CD4-positive, alpha-beta T cell treated with Interleukin-15 for 4 hours (primary cell): ENCODE data around the gene TPRG1L.

Source experiments
- DNase-seq: peaks from one replicate; pipeline ENCODE4 v3.0.0-alpha.2; 2020; ENCODE audit warnings: low spot score

The TPRG1L gene

DNA sequence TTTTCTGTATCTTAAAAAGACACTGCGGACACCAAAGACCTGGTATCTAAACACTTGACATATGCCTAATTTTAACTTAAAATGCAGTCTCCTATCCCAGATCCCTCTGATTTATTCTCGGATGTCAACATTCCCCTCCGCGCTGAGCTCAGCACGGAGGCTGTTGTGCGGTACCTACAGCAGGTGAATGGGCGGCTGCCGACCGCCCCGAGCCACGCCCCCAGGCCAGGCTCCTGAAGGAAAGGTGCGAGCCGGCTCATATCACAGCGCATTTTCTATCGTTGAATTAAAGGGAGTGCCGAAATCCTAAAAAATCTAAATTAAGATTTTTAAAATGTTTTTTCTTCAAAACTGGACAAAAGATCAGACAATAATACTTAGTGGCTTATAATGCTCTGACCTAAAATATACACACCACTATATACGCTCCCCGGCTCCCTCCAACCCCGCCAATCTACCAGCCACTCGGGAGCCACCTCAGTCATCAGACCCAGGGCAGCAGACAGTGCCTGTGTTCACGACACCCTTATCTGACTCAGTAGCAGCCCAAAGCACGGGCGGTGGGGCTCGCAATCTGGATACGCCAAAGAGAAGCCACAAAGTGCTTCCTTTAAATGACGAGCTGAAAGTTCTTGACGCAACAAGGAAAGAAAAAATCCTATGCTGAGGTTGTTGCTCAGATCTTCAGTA, 21.0 kb downstream of the TPRG1L start:
- no peak for DNase-seq

DNA sequence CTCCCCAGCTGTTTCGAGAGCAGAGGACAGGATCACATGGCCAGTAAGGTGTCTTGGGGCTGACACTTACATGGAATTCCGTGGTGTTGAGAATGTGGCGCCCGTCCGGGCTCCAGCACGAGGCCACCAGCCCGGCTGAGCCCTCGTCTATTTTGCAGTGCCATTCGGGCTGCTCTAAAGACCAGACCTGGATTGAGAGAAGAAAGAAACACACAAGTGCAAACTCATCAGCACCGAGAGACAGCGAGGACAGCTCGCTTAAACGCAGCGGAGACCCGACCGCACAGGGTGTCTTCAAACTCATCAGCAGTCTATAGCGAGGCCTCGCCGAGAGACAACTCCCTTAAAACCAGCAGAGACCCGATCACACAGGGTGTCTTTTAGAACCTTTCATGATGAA, 21.8 kb downstream of the TPRG1L start:
- no peak for DNase-seq

DNA sequence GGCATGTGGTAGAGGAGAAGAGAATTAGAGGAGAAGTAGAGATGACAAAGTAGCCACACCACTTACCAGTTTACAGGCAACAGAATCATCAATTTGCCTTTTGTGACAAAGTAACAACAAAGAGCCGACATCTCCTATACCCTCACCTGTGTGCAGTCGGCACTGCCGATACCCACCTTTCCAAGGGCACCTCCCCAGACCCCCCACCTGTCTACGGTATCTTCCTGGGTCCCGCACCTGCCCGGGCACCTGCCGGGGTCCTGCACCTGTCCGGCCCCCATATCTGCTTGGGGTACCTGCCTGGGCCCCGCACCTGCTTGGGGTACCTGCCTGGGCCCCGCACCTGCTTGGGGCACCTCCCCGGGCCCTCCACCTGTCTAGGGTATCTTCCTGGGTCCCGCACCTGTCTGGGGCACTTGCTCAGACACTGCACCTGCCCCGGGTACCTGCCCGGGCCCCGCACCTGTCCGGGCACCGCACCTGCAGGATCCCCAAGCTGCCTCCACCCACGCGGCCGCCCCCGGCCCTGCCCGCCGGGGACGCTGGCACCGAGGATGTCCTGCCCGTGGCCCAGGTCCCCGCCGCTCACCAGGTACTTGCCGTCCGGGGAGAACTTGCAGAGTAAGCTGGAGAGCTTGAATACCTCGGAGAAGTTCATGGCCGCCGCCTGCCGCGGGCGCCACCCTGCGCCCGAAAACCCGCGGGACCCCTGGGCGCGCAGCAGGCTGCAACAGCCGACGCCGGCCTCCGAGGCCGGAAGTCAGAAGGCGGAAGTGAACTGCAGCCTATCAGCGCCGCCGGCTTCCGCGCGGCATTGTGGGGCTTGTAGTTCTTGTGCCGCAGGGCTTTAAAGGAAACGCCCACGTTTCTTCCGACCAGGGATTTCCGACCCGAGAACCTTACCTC, 24.8 kb downstream of the TPRG1L start, which contains the start of gene WRAP73:
TSS of gene WRAP73 (minus strand) at position 762 of the 906 bp plus-strand sequence. CDS start at position 658, 104 bp downstream.
- DNase-seq: peak; percentile 90

DNA sequence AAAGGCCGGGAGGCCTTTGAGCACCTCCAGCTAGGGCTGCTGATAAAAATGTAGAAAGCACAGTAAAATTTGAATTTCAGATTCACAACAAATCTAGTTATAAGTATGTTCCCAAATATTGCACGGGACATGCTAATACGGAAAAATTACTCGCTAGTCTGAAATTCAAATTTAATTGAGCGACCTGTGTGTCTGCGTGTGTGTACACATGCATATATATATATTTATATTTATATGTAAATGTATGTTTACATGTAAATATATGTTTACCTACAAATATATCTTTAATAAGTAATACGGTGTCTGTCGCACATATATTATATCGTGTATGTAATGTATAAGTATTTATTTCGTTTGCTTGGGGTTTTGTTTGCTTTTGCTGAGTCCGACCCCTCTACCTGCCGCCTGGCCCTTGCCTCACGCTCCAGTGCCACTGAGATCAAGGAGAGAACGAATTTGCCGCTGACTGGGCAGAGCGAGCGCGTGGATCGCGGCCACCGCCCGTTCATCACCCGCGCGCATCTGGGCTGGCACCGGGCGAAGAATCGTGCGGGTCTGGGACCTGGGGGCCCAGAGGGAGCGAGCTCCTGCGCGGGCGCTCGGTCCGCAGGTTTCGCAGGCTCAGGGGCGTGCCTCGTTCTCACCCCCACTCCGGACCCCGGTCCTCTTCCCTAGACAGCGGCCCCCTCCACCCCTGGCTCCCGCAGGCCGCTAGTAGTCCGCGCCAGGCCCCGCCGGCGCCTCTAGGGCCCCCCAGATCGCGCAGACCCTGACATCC, 25.6 kb downstream of the TPRG1L start:
- DNase-seq: no peak

DNA sequence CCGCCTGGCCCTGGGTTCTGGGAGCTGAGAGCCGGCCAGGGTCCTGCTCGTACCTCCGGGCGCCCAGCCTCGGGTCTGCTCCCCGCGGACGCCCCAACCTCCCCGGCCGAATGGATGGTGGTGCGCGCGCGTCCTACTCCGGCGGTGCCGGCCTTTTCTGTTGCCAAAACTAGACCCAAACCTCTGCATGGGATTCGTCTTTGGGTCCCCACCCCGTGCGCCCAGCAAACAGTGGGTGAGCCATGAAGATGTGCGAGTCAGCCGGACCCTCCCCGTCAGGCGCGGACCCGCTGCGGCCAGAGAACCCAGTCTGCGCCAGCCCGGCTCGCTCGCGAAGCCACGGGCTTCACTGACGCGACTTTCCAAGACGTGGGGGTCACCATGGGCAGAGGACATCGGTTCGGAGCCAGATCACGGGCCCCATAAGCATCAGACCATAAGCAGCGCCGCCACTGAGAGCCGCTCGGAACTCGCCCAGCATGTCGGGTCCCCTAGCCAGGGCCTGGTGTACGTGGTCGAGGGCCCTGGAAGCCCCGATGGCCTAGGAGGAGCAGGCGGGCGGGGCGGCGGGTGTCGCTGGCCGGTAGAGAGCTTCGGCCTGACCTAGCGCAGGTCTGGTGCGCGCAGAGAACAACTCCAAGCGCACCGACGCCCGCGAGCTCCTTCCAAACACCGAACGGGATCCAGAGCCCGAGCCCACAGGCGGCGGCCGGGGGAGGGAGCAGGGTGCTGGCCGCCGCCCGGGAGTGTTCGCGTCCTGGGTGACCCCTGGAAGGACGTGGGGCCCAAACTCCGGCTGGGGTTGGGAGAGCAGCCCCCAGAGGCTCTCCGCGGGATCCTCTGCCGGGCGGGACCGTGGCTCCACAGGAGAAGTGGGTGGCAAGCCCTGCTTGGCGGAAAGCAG, 26.5 kb downstream of the TPRG1L start:
- DNase-seq: no peak

DNA sequence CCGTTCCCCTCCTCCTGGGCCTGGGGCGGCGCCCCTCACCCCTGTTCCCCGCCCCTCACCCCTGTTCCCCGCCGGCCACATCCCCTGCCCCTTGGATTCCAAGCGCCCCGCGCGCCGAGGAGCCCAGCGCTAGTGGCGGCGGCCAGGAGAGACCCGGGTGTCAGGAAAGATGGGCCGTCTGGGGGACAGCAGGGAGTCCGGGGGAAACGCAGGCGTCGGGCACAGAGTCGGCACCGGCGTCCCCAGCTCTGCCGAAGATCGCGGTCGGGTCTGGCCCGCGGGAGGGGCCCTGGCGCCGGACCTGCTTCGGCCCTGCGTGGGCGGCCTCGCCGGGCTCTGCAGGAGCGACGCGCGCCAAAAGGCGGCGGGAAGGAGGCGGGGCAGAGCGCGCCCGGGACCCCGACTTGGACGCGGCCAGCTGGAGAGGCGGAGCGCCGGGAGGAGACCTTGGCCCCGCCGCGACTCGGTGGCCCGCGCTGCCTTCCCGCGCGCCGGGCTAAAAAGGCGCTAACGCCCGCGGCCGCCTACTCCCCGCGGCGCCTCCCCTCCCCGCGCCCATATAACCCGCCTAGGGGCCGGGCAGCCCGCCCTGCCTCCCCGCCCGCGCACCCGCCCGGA, 27.2 kb downstream of the TPRG1L start, which contains the start of gene TP73:
TSS of gene TP73 (plus strand) at position 587 of the 618 bp plus-strand sequence. CDS start 29,850 bp downstream, outside the sequence.
- DNase-seq: no peak

DNA sequence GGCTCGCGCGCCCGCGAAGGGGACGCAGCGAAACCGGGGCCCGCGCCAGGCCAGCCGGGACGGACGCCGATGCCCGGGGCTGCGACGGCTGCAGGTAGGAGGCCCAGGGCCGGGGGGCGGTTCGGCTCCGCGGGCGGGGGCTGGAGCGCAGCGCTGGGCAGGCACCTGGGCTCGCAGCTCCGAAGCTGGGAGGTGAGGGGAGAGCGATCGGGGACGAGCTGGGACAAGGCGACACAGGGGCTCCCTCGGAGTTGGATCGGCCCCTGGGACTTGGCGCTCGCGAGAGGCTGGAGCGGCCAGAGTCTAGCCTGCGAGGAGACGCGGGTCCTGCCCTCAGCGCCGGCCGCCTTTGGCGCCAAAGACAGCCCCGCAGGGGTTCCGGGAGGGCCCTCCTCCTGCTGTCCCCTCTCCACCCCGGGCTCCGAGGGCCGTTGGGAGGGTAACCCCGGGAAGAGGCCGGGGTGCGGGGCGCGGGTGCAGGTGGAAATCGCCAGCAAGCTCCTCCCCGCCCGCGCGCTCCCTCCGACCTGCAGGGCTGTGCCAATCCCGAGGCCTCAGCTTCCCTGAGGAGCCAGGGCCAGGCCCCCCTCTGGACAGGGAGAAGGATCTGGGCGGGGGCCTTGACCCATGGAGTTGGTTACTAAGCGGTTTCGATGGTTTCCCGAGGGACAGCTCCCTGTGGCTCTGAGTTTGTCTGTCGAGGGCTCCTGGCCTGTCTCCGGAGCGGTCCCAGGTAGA, 27.9 kb downstream of the TPRG1L start:
- no peak for DNase-seq

DNA sequence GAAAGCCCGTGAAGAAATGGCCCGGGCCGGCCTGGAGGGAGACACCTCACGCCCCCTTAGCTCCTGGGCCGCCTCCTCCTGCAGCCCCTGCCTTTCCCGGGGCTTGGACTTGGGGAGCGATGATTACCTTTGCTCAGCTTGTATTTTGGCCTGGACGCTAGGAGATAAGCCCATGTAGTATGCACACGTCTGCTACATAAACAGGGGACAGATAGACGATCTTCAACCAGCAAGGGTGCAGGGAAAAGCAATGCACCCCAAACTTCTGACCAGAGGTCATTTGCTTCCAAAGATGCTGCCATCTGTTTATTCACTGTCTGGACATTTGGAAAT, 28.4 kb downstream of the TPRG1L start:
- DNase-seq: no peak

DNA sequence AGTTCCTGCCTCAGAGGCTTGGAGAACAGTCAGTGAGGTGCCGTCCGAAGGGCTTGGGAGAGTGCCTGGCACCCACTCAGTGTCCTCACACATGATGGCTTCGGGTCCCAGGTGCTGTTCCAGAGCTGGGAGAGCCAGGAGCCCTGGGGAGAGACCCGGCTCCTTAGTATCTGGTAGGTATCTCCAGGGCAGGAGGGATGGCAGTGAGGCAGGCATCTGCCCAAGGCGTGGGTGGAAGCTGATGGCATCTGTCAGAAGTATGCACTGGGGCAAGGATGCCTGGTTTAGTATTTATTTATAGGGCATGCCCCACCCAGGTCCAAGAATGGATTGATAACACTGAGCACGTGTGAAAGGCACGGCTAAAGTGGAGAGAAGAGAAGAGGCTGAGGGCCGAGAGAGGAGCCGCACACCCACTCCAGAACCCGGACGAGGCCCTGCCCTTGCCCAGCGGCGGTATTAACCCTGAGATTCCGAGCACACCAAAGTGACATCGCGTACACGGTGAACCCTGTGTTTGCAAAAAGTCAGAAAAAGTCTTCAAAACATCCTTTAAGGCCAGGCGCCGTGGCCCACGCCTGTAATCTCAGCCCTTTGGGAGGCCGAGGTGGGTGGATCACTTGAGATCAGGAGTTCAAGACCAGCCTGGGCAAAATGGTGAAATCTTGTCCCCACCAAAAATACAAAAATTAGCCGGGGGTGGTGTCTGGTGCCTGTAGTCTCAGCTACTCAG, 29.9 kb downstream of the TPRG1L start:
- no peak for DNase-seq

DNA sequence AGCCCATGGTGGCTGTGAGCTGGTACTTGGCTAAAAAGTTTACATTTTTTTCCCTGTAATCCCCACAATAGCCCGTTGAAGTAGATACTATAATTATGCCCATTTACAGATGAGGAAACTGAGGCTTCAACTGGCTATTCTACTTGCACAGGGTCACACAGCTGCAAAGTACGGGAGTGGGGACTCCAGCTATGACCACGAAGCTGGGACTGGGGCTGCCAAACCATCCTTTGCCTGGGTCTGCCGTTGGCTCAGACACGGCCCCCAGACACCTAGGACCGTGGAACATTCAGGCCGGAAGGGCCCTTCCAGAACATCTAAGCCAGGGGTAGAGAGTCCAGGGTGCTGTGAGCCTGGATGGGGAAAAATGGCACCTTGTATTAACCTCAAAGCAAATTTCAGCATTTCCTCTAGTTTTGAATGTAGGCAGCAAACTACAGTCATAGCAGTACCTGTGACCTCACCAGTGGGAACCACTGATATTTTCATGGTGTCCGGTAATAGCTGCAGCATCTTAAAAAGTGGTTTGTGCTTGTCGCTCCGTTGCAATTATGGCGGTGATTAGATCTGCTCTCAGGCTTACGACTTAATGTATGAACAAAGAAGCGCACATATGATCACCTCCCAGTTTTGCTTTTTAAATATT, 31.8 kb downstream of the TPRG1L start:
- no peak for DNase-seq

DNA sequence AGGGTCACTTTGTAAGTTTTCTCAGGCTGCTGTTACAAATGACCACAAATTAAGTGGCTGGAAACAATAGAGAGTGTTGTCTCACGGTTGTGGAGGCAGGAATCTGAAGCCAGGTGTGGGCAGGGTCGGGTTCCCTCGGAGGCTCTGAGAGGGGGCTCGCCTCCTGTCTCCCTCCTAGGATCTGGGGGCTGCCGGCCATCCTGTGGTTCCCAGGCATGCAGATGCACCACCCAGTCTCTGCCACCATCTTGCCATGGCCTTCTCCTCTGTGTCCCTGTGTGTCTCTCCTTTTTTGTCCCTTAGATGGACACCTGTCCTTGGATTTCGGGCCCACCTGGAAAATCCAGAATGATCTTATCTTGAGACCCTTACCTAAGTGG, 32.3 kb downstream of the TPRG1L start:
- no peak for DNase-seq

DNA sequence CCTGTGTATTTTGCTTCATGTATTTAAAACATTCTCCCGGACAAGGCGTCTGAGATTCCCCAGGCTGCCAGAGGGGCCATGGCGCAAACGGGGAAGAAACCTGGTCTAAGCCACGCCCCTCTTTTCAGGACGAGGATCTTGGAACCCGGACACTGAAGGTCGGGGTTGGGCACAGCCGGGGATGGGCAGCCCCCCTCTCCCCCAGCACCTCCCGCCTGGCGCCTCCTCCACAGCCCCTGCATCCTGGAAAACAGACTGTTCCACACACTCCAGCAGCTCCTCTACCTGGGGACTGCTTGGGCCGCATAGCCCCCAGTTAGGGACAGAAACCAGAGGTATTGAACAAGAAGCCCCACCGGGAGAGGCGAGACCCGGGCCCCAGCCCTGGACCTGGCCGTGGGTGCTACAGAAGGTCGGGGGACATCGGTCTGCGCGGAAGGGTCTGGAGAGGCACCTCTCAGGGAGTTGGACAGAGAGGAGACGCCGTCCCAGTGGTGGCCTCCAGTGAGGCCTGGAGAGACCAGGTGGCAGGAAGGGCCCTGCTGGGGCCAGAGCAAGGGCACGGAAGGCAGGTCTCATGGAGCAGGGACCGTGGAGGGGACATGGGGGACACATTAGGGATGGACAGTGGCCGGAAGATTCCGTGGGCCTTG, 32.9 kb downstream of the TPRG1L start:
- no peak for DNase-seq

DNA sequence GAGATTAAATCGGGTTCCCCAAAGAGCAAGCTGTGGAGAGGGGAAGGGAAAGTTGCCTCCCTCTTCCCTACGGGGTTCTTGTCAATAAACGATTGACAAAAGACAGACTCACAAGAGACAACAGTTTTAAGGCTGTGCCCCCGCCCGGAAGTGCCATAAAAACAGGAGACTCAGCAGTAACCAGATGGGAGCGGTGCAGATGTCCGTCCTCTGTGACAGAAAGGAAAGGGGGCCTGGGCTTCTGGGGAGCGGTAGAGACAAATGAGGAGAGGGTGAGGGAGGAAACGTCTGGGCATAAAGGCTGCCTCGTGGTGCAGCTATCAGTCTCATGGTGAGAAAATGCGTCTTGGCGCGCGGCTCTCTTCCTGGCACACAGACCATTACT, 33.4 kb downstream of the TPRG1L start:
- no peak for DNase-seq

DNA sequence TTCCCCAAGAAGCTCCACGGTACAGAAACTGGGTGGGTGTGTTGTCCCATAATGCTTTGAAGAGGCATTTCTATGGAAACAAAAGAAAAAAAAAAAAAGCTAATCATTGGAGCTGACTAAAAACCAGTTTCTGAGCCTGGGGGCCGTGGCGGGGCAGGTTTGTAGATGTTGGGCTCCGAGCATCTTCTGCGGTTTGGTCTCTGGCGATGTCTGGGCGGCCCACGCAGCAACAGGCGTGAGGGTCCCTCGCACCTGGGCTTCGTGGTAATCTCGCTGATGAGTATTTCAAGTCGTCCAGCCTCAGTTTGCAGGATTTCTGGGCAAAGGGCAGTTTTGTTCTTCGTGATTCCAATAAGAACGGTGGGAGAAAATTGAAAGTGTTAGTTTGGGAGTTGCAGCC, 34.3 kb downstream of the TPRG1L start:
- DNase-seq: no peak

DNA sequence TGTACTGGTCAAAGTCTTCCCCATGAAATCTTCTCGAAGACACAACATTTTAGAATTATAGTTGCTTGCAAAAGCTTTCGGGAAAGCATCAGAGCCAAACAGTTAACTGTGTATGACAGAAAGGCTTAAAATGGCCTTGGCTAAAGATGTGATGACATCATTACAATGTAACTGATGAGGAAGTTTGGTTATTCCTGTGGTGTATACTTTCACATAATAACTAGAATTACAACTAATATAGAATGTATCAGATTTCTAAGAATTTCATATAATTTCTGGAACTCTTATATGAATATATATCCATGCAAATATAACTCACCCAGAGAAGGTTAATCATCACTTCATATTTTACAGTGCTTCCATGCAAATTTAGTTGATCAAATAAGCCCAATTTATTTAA, 35.9 kb downstream of the TPRG1L start:
- no peak for DNase-seq

DNA sequence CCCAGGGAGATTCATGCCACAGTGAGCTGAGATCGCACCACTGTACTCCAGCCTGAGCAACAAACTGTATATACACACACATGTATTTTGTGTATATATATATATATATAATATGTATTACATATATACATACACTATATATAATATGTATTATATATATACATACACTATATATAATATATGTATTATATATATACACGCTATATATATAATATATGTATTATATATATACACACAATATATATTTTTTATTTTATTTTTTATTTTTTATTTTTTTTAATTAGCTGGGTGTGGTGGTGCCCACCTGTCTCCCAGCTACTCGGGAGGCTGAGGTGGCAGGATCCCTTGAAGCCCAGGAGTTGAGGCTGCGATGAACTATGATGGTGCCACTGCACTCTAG, 36.8 kb downstream of the TPRG1L start:
- no peak for DNase-seq

DNA sequence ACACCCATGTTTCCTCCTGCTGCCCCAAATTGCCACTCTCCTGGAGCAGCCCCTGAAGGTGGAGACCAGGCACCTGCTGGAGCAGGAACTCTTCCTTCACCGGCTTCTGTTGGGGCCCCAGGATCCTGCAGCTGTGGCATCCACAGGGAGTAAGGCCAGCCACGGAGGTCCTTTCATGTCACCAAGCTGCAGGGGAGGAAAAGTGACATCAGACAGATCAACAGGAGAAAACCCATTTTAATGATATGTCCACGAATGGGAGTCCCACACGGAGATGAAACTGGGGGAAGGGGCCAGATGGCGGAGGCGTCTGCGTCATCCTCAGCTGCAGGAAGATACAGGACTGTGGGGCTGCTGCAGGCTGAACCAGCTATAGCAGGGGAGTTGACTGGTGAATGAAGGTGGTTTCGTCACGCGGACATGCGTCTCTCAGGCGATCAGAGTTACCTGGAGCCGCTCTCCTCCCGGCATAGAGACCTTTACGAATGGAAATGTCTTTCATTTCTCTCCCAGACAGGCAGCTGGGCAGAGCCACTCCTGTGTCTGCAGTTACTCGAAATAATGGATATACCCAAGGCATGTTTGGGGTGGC, 37.4 kb downstream of the TPRG1L start:
- no peak for DNase-seq

DNA sequence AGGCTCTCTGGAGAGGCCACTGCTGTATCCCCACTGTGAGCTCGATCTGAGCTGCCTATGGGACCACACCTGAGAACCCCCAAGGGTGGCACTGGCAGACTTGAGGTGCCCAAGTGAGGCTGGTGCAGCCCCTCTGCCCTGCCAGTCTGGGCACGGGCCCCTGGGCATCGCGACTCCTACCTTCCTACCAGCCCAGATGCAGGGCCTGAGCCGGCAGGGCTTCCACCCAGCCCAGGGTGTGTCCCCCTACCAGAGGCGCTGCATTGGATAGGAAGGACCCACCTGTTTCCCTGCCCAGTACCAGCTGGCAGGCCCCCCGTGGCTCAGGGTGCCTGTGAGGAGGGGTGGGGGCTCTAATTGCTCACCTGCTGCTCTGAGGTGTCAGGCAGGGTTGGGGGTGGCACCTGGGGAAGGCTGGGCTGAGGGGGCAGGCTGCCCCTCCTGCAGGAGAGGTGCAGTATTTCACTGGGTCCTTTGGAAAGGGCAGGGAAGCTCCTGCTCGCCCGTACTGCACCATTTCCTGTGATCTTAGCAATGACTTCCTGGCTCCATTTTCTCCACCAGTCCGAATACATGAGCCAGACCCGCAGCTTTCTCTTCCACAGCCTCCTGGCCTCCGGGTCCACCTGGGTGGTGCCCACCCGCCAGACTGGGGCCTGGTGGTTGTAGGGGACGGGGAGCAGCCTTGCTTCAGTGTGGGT, 39.3 kb downstream of the TPRG1L start:
- no peak for DNase-seq
